HepG2 (cell line): Measurements from ENCODE around the gene MRPL57. TPM values are rescaled to one million over a fixed set of nuclear protein-coding genes. Genes with fewer than 3 reads are reported as not detected.
A peak's percentile ranks its signal among the peaks of the same experiment; 100 is the strongest.

Experiments used
- ARID2 ChIP-seq: sonication (generic); formaldehyde crosslinking; IDR thresholded peaks from 2 replicates; pipeline ENCODE4 v1.8.1; 2022; ENCODE audit warnings: mild to moderate bottlenecking, missing genetic modification reagents, borderline replicate concordance
- ATF1 ChIP-seq: IDR thresholded peaks from 2 replicates; pipeline ENCODE4 v1.6.1; 2016; ENCODE audit warnings: mild to moderate bottlenecking, control low read depth
- FOSL2 ChIP-seq: sonication (generic); formaldehyde crosslinking; IDR thresholded peaks from 2 replicates; pipeline ENCODE4 v1.4.0; 2020; ENCODE audit warnings: missing genetic modification reagents
- GATA4 ChIP-seq: sonication (generic); IDR thresholded peaks from 2 replicates; pipeline ENCODE4 v1.6.1; 2016; ENCODE audit warnings: antibody characterized with exemption, low read depth, borderline replicate concordance
- HNRNPK ChIP-seq: fragments of 200-400 bp; formaldehyde crosslinking; IDR thresholded peaks from 2 replicates; pipeline ENCODE4 v1.6.1; 2018; ENCODE audit warnings: low read length, low read depth, moderate library complexity, mild to moderate bottlenecking; ENCODE audit not compliant: poor library complexity, severe bottlenecking
- ISL2 ChIP-seq: sonication (generic); formaldehyde crosslinking; IDR thresholded peaks from 2 replicates; pipeline ENCODE4 v1.5.0; 2020; ENCODE audit warnings: missing genetic modification reagents
- NFE2L2 ChIP-seq: fragments of 150-350 bp; IDR thresholded peaks from 2 replicates; pipeline ENCODE4 v1.6.1; 2014; ENCODE audit warnings: low read length
- RAD21 ChIP-seq: fragments of 450-650 bp; formaldehyde crosslinking; IDR thresholded peaks from 2 replicates; pipeline ENCODE4 v1.5.0; 2020; ENCODE audit warnings: mild to moderate bottlenecking
- SPEN ChIP-seq: sonication (generic); formaldehyde crosslinking; IDR thresholded peaks from 2 replicates; pipeline ENCODE4 v1.5.1; 2020; ENCODE audit warnings: low read depth, mild to moderate bottlenecking, missing genetic modification reagents
- TGIF2 ChIP-seq: IDR thresholded peaks from 2 replicates; pipeline ENCODE4 v1.6.1; 2016; ENCODE audit warnings: control low read depth, missing compliant biosample characterization
- ZNF235 ChIP-seq: sonication (generic); formaldehyde crosslinking; IDR thresholded peaks from 2 replicates; pipeline ENCODE4 v1.8.1; 2023; ENCODE audit warnings: mild to moderate bottlenecking, missing genetic modification reagents, borderline replicate concordance
- ZNF274 ChIP-seq: sonication (generic); formaldehyde crosslinking; IDR thresholded peaks from 2 replicates; pipeline ENCODE4 v1.5.1; 2020; ENCODE audit warnings: mild to moderate bottlenecking, missing genetic modification reagents
- ZNF3 ChIP-seq: IDR thresholded peaks from 2 replicates; pipeline ENCODE4 v1.7.0; 2017; ENCODE audit warnings: inconsistent platforms
- ZNF563 ChIP-seq: sonication (generic); formaldehyde crosslinking; IDR thresholded peaks from 2 replicates; pipeline ENCODE4 v1.8.0; 2022; ENCODE audit warnings: mild to moderate bottlenecking, moderate library complexity, missing genetic modification reagents
- ZNF709 ChIP-seq: sonication (generic); formaldehyde crosslinking; IDR thresholded peaks from 2 replicates; pipeline ENCODE4 v1.5.0; 2020; ENCODE audit warnings: mild to moderate bottlenecking, missing genetic modification reagents
- polyA plus RNA-seq, 8 experiments: library from polyadenylated mRNA; depleted of rRNA in 3 of 8; stranded (reverse) in 7 of 8; unstranded in 1 of 8; fragments of >200 nt; fragmentation: Illumina TruSeq in 4 of 8; extraction: Trizol in 4 of 8; gene quantifications; 2 replicates each; pipeline versions ENCODE4 v1.2.1 to v1.2.3, GENCODE V29; 2011 to 2016; ENCODE audit warnings: low read depth in 4 of 8, missing spikeins in 1 of 8, mixed read lengths in 1 of 8; ENCODE audit not compliant: insufficient read depth in 1 of 8
- total RNA-seq, 5 experiments: library from RNA; depleted of rRNA; stranded (reverse); fragments of >200 nt; fragmentation: Illumina TruSeq; extraction: Trizol; gene quantifications; 2 replicates each; pipeline ENCODE4 v1.2.3, GENCODE V29; 2016; ENCODE audit warnings: low read depth in 1 of 5
- TF ChIP-seq, protein P1 (sequence below): sonication (generic); formaldehyde crosslinking; IDR thresholded peaks from 2 replicates; pipeline ENCODE4 v1.4.0; 2020; ENCODE audit warnings: missing genetic modification reagents, borderline replicate concordance
- TF ChIP-seq, protein P2 (sequence below): sonication (generic); formaldehyde crosslinking; IDR thresholded peaks from 2 replicates; pipeline ENCODE4 v1.4.0; 2020; ENCODE audit warnings: missing genetic modification reagents, mild to moderate bottlenecking, borderline replicate concordance
- TF ChIP-seq, protein P3 (sequence below): IDR thresholded peaks from 2 replicates; pipeline ENCODE4 v1.6.1; 2018; ENCODE audit warnings: missing genetic modification reagents, mild to moderate bottlenecking, missing compliant biosample characterization
- TF ChIP-seq, protein P4 (sequence below): sonication (generic); formaldehyde crosslinking; IDR thresholded peaks from 2 replicates; pipeline ENCODE4 v1.4.0; 2020; ENCODE audit warnings: mild to moderate bottlenecking, low read depth, missing genetic modification reagents
- TF ChIP-seq, protein P5 (sequence below), 2 experiments: IDR thresholded peaks; 2 replicates each; pipeline ENCODE4 v1.6.1; 2011 to 2012; ENCODE audit warnings: low read length in 2 of 2, borderline replicate concordance in 1 of 2, low read depth in 1 of 2, mild to moderate bottlenecking in 1 of 2, moderate library complexity in 1 of 2

The MRPL57 gene
- total and polyA plus RNA-seq, 2 of the 13 experiments (the other 11 are each of a cell fraction or from before 2014, with no cell fraction given), result 19.5 to 35.2 TPM

DNA sequence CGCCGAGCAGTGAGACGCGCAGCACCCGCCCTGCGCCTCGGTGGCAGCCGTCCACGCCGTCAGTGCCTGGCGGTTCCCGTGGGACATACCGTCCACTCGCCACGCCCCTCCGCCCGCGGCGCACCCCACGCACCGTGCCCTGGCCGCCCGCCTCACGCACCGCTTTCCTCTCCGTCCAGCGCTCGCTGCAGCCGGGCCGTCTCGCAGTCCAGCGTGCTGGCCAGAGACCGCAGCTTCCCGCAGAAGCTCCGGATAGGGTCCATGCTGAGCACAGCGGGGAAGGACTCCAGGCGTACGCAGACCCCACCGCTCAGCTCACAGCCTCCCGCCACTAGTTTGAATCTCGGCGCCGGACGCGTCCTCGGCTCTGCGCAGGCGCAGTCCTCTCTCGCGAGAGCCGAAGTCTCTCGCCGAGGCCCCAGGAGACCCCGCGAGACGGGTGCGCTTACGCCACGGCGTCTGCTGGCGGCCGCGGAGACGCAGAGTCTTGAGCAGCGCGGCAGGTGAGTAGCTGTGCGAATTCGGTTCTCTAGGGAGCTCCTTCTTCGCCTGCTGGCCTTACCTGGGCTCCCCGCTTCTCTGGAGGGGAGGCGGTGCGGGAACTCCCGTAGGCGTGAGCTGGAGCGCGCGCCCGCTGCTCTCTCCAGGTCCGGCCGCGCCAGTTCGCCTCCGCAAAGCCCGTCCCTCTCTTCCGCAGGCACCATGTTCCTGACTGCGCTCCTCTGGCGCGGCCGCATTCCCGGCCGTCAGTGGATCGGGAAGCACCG lies at the start of gene MRPL57, which contains the start of gene SKA3 (continued):
- TF ChIP-seq, protein P1, sequence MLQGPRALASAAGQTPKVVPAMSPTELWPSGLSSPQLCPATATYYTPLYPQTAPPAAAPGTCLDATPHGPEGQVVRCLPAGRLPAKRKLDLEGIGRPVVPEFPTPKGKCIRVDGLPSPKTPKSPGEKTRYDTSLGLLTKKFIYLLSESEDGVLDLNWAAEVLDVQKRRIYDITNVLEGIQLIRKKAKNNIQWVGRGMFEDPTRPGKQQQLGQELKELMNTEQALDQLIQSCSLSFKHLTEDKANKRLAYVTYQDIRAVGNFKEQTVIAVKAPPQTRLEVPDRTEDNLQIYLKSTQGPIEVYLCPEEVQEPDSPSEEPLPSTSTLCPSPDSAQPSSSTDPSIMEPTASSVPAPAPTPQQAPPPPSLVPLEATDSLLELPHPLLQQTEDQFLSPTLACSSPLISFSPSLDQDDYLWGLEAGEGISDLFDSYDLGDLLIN (CRISPR knock-in tag), result peak; percentile 99; the same call in 1 of the 2 replicates
- TF ChIP-seq TGIF2 (peak; percentile 94; the same call in 1 of the 2 replicates), NFE2L2 (no peak), SPEN (peak; percentile 97), ZNF3 (CRISPR knock-in tag) (no peak), ISL2 (peak; percentile 72), ZNF563 (CRISPR knock-in tag) (peak; percentile 72), GATA4 (peak; percentile 74; the same call in 1 of the 2 replicates), HNRNPK (no peak), ATF1 (CRISPR knock-in tag) (no peak), ZNF235 (CRISPR knock-in tag) (no peak), ARID2 (no peak; the same call in 1 of the 2 replicates), ZNF709 (peak; percentile 62; the same call in 1 of the 2 replicates), FOSL2 (CRISPR knock-in tag) (peak; percentile 26), RAD21 (CRISPR knock-in tag) (peak; percentile 47), ZNF274 (CRISPR knock-in tag) (no peak; the same call in 1 of the 2 replicates)
- TF ChIP-seq, protein P2, sequence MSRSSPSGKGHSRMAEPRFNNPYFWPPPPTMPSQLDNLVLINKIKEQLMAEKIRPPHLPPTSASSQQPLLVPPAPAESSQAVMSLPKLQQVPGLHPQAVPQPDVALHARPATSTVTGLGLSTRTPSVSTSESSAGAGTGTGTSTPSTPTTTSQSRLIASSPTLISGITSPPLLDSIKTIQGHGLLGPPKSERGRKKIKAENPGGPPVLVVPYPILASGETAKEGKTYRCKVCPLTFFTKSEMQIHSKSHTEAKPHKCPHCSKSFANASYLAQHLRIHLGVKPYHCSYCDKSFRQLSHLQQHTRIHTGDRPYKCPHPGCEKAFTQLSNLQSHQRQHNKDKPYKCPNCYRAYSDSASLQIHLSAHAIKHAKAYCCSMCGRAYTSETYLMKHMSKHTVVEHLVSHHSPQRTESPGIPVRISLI (CRISPR knock-in tag), result no peak; the same call in 1 of the 2 replicates
- TF ChIP-seq, protein P3, sequence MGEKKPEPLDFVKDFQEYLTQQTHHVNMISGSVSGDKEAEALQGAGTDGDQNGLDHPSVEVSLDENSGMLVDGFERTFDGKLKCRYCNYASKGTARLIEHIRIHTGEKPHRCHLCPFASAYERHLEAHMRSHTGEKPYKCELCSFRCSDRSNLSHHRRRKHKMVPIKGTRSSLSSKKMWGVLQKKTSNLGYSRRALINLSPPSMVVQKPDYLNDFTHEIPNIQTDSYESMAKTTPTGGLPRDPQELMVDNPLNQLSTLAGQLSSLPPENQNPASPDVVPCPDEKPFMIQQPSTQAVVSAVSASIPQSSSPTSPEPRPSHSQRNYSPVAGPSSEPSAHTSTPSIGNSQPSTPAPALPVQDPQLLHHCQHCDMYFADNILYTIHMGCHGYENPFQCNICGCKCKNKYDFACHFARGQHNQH (CRISPR knock-in tag), result peak; percentile 80; the same call in 1 of the 2 replicates
- TF ChIP-seq, protein P4, sequence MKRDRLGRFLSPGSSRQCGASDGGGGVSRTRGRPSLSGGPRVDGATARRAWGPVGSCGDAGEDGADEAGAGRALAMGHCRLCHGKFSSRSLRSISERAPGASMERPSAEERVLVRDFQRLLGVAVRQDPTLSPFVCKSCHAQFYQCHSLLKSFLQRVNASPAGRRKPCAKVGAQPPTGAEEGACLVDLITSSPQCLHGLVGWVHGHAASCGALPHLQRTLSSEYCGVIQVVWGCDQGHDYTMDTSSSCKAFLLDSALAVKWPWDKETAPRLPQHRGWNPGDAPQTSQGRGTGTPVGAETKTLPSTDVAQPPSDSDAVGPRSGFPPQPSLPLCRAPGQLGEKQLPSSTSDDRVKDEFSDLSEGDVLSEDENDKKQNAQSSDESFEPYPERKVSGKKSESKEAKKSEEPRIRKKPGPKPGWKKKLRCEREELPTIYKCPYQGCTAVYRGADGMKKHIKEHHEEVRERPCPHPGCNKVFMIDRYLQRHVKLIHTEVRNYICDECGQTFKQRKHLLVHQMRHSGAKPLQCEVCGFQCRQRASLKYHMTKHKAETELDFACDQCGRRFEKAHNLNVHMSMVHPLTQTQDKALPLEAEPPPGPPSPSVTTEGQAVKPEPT (CRISPR knock-in tag), result no peak; the same call in 1 of the 2 replicates
- TF ChIP-seq, protein P5, sequence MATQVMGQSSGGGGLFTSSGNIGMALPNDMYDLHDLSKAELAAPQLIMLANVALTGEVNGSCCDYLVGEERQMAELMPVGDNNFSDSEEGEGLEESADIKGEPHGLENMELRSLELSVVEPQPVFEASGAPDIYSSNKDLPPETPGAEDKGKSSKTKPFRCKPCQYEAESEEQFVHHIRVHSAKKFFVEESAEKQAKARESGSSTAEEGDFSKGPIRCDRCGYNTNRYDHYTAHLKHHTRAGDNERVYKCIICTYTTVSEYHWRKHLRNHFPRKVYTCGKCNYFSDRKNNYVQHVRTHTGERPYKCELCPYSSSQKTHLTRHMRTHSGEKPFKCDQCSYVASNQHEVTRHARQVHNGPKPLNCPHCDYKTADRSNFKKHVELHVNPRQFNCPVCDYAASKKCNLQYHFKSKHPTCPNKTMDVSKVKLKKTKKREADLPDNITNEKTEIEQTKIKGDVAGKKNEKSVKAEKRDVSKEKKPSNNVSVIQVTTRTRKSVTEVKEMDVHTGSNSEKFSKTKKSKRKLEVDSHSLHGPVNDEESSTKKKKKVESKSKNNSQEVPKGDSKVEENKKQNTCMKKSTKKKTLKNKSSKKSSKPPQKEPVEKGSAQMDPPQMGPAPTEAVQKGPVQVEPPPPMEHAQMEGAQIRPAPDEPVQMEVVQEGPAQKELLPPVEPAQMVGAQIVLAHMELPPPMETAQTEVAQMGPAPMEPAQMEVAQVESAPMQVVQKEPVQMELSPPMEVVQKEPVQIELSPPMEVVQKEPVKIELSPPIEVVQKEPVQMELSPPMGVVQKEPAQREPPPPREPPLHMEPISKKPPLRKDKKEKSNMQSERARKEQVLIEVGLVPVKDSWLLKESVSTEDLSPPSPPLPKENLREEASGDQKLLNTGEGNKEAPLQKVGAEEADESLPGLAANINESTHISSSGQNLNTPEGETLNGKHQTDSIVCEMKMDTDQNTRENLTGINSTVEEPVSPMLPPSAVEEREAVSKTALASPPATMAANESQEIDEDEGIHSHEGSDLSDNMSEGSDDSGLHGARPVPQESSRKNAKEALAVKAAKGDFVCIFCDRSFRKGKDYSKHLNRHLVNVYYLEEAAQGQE (IDR thresholded peaks at IDR 0.05; ENCODE audit: borderline replicate concordance in 1 of 2, low read depth in 1 of 2, low read length in 2 of 2), result no peak; a peak in 1 of 4 replicates
